ENCODE data around the gene C14orf132. TPM values are rescaled to one million over a fixed set of nuclear protein-coding genes. Genes with fewer than 3 reads are reported as not detected.

The C14orf132 gene
- total RNA-seq, 2 donors from 2014 or later, result 12.3 to 21.9 TPM

GRCh38 chr14:96052541-96053247 is 13.5 kb downstream of the C14orf132 start:
- no peak overlapping the region for H3K9ac ChIP-seq (ENCODE audit: extremely low read depth, low read length, poor library complexity, severe bottlenecking)
- Mint-ChIP-seq H3K9me3 (no peaks in the 10 kb centered on the region), H3K36me3 (ENCODE audit: low read depth) (peaks cover 2% of the 10 kb centered on the region), H3K27ac (no peak overlapping the region), H3K27me3 (ENCODE audit: insufficient read depth) (no peaks in the 10 kb centered on the region), H3K4me1 (no peaks in the 10 kb centered on the region), H3K4me3 (no peak overlapping the region)
- WGBS, 2 experiments (ENCODE audit: insufficient coverage in 1 of 2, insufficient read length in 1 of 2), result 75 to 86% methylated on average over 6 to 10 of the region's 10 CpGs
- no peaks in the 10 kb centered on the region for H3K27me3 ChIP-seq (ENCODE audit: control insufficient read depth, insufficient read depth, low read length, poor library complexity, severe bottlenecking)
- TF ChIP-seq CTCF (conservative IDR thresholded peaks at IDR 0.05), result no peak
- no peaks in the 10 kb centered on the region for H3K36me3 ChIP-seq (ENCODE audit: control insufficient read depth, insufficient read depth, low read length)
- no peaks in the 10 kb centered on the region for H3K9me3 ChIP-seq (ENCODE audit: control insufficient read depth, low read length)
- no peak for DNase-seq
- no peak overlapping the region for H3K4me3 ChIP-seq (ENCODE audit: low read length)
- peak overlapping the region; percentile 57 for H3K27ac ChIP-seq (ENCODE audit: low read depth, low read length)
- H3K4me1 ChIP-seq (ENCODE audit: control insufficient read depth, insufficient read depth, low read length), result no peaks in the 10 kb centered on the region

- Mint-ChIP-seq H3K27me3 (ENCODE audit: insufficient read depth) (no peaks in the 10 kb centered on the region), H3K36me3 (ENCODE audit: low read depth) (peaks cover 2% of the 10 kb centered on the region), H3K9me3 (no peaks in the 10 kb centered on the region), H3K27ac (no peak overlapping the region), H3K4me1 (no peaks in the 10 kb centered on the region), H3K4me3 (no peak overlapping the region)
- DNase-seq, result no peak
- 90 to 96% methylated on average over 5 of the region's 5 CpGs for WGBS, 2 experiments (ENCODE audit: insufficient coverage in 1 of 2, insufficient read length in 1 of 2)
- no peaks in the 10 kb centered on the region for H3K36me3 ChIP-seq (ENCODE audit: control insufficient read depth, insufficient read depth, low read length)
- H3K9ac ChIP-seq (ENCODE audit: extremely low read depth, low read length, poor library complexity, severe bottlenecking), result no peak overlapping the region
- H3K9me3 ChIP-seq (ENCODE audit: control insufficient read depth, low read length), result no peaks in the 10 kb centered on the region
- H3K27me3 ChIP-seq (ENCODE audit: control insufficient read depth, insufficient read depth, low read length, poor library complexity, severe bottlenecking), result no peaks in the 10 kb centered on the region
- H3K4me1 ChIP-seq (ENCODE audit: control insufficient read depth, insufficient read depth, low read length), result no peaks in the 10 kb centered on the region
- peak overlapping the region; percentile 57 for H3K27ac ChIP-seq (ENCODE audit: low read depth, low read length)
- TF ChIP-seq CTCF (conservative IDR thresholded peaks at IDR 0.05), result no peak
- H3K4me3 ChIP-seq (ENCODE audit: low read length), result no peak overlapping the region
Observed at GRCh38 chr14:96053248-96053599, 14.1 kb downstream of the C14orf132 start.

- 93 to 100% methylated on average over 8 to 13 of the region's 13 CpGs for WGBS, 2 experiments (ENCODE audit: insufficient coverage in 1 of 2, insufficient read length in 1 of 2)
- H3K36me3 ChIP-seq (ENCODE audit: control insufficient read depth, insufficient read depth, low read length), result no peaks in the 10 kb centered on the region
- TF ChIP-seq CTCF (conservative IDR thresholded peaks at IDR 0.05), result no peak
- no peak overlapping the region for H3K9ac ChIP-seq (ENCODE audit: extremely low read depth, low read length, poor library complexity, severe bottlenecking)
- H3K27ac ChIP-seq (ENCODE audit: low read depth, low read length), result peak overlapping the region; percentile 57
- H3K27me3 ChIP-seq (ENCODE audit: control insufficient read depth, insufficient read depth, low read length, poor library complexity, severe bottlenecking), result no peaks in the 10 kb centered on the region
- no peaks in the 10 kb centered on the region for H3K9me3 Mint-ChIP-seq
- no peak for DNase-seq
- no peaks in the 10 kb centered on the region for H3K27me3 Mint-ChIP-seq (ENCODE audit: insufficient read depth)
- no peak overlapping the region for H3K4me3 ChIP-seq (ENCODE audit: low read length)
- peaks cover 2% of the 10 kb centered on the region for H3K36me3 Mint-ChIP-seq (ENCODE audit: low read depth)
- H3K27ac Mint-ChIP-seq, result no peak overlapping the region
- no peaks in the 10 kb centered on the region for H3K4me1 Mint-ChIP-seq
- no peaks in the 10 kb centered on the region for H3K9me3 ChIP-seq (ENCODE audit: control insufficient read depth, low read length)
- no peak overlapping the region for H3K4me3 Mint-ChIP-seq
- no peaks in the 10 kb centered on the region for H3K4me1 ChIP-seq (ENCODE audit: control insufficient read depth, insufficient read depth, low read length)
Observed at GRCh38 chr14:96053600-96054381, 14.6 kb downstream of the C14orf132 start.

Data from endodermal cell (in vitro differentiated cells).